Dendritic cell treated with granulocyte-macrophage colony-stimulating factor and Interleukin-4, amounts not matched to agents 40 ng/mL and 50 ng/mL, for 4 days (primary cell): Measurements from ENCODE around the gene ZNF652.

Experiments
- H3K27ac Mint-ChIP-seq: one replicate; pipeline ENCODE4 v1.8.0; 2022; ENCODE audit warnings: mild to moderate bottlenecking, mixed read lengths
- H3K27me3 Mint-ChIP-seq: one replicate; pipeline ENCODE4 v1.8.0; 2022; ENCODE audit warnings: mild to moderate bottlenecking, mixed read lengths
- H3K36me3 Mint-ChIP-seq: one replicate; pipeline ENCODE4 v1.8.0; 2022; ENCODE audit warnings: low read depth, mixed read lengths
- H3K4me1 Mint-ChIP-seq: one replicate; pipeline ENCODE4 v1.8.0; 2022; ENCODE audit warnings: low read depth, mixed read lengths
- H3K4me3 Mint-ChIP-seq: one replicate; pipeline ENCODE4 v1.8.0; 2022; ENCODE audit warnings: mild to moderate bottlenecking, moderate library complexity, mixed read lengths
- H3K9me3 Mint-ChIP-seq: one replicate; pipeline ENCODE4 v1.8.0; 2022; ENCODE audit warnings: mixed read lengths
- intact Hi-C: fragments of 100-400 bp; cut with micrococcal nuclease; formaldehyde crosslinking; loops from one replicate; pipeline ENCODE4 v1.15.0; 2022

Gene ZNF652

DNA sequence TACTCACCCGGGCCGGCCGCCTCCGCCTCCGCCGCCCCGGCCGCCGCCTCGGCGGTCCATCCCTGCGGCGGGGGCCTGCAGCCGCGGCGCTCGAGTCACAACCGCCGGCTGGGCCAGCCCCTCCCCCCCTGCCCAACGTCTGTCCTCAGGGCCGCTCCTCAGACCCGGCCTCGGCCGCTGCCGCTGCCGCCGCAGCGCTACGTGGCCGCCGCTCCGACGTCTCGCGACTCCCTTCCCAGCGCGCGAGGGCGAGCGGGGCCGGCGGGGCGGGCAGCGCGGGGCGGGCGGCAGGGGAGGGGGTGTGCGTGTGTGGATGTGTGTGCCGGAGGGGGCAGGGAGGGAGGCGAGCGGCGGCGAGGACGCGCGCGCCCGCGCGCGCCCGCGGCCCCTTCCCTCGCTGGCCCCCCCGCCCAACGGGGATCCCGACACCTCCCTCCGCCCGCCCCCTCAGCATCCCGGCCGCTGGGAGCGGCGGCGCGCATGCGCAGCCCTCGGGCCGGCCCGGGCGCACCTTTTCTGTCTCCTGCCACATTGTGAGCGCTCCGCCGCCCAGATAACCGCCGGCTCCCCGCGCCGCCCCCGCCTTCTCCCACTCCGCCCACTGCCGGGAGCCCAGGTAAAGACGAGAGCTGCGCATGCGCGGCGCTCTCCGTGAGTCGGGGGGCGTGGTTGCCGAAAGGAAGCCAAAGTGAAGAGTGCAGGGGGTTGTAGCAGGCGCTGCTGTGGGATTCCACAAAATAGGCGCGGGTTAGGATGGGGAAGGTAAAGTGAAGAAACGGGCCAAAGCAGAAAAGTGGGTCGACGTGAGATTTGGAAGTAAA, at the start of gene ZNF652:
Gene ZNF652 (minus strand): TSS at position 349 of the 821 bp plus-strand sequence. CDS start 44,525 bp downstream, outside the sequence.
- intact Hi-C loops = loop anchor here (2.0 to 5.0 kb wide), 2 partner anchors 15 to 35 kb away; no protein-coding TSS in a partner anchor
- Mint-ChIP-seq H3K36me3 (peaks cover 15% of the 10 kb centered on the region), H3K4me1 (peaks cover 54% of the 10 kb centered on the region), H3K27me3 (no peaks in the 10 kb centered on the region), H3K27ac (peak within 1 kb of the TSS; percentile 90), H3K9me3 (no peaks in the 10 kb centered on the region), H3K4me3 (peak within 1 kb of the TSS; percentile 92)

GRCh38 chr17:49409066-49409465, 47.0 kb upstream of the ZNF652 start:
- Mint-ChIP-seq H3K27me3 (no peaks in the 10 kb centered on the region), H3K9me3 (no peaks in the 10 kb centered on the region), H3K4me3 (no peak overlapping the region), H3K4me1 (peaks cover 25% of the 10 kb centered on the region), H3K27ac (no peak overlapping the region), H3K36me3 (peaks cover 91% of the 10 kb centered on the region)
- intact Hi-C loops = no loop called here

GRCh38 chr17:49407981-49408501, 46.0 kb upstream of the ZNF652 start:
- peaks cover 100% of the 10 kb centered on the region for H3K36me3 Mint-ChIP-seq

DNA sequence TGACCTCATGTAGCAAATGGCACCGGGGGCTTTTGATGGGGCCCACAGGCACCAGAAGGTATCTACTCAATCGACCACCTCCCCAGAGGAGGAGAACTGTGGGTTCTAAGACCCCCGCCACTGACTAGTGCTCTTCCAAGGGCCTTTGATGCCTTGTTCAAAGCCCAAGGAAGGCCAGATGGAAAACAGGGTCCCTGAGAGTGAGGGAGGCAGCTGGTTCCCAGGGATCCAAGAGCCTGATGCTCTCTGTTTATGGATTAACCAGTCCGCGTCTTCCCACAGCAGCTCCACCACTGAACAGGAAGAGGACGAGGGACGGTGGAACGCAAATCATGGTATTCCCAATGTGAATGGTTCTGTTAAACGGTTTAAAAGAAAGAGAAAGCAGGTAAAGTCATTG, 45.0 kb upstream of the ZNF652 start:
- Mint-ChIP-seq H3K4me1 (peaks cover 30% of the 10 kb centered on the region), H3K27me3 (no peaks in the 10 kb centered on the region), H3K36me3 (peaks cover 99% of the 10 kb centered on the region), H3K9me3 (no peaks in the 10 kb centered on the region), H3K27ac (no peak overlapping the region), H3K4me3 (no peak overlapping the region)
- intact Hi-C loops = no loop called here

More at GRCh38 chr17:49407981-49408501, 46.0 kb upstream of the ZNF652 start:
- Mint-ChIP-seq H3K4me1 (peaks cover 30% of the 10 kb centered on the region), H3K9me3 (no peaks in the 10 kb centered on the region), H3K27ac (no peak overlapping the region), H3K27me3 (no peaks in the 10 kb centered on the region), H3K4me3 (no peak overlapping the region)
- intact Hi-C loops = loop anchor here (1.0 kb wide), 1 partner anchor 148 kb away; no protein-coding TSS in a partner anchor

DNA sequence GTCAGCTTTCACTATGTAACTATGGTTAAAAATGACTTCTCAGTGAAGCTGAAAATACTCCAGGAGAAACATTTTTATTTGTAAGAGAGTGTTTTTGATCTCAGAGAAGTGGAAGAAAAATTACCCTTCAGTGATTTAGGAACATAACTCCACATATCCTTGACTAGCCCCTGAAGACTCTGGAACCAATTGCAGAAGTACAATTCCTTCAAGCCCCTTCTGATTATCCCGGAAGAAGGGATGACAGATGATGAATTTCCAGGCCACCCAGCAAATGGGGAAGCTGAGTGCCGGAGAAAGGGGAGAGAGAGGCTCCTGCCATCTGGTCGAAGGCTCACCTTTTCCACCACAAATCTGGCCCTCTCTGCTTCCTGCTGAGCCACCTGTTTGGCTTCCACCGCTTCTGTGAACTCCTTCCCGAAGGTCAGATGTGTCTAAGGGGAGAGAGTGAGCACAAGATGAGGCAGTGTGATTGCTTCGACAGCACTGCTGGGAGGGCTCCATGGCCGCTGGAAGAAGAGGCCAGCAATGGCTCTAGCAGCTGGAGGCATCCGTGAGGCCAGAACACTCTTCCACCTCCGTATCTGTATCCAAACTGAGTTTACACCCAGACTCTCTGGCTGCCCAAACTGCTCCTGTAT, 44.5 kb upstream of the ZNF652 start:
- peaks cover 93% of the 10 kb centered on the region for H3K36me3 Mint-ChIP-seq
- H3K4me1 Mint-ChIP-seq = peaks cover 35% of the 10 kb centered on the region
- intact Hi-C loops = no loop called here
- H3K4me3 Mint-ChIP-seq = no peak overlapping the region
- no peak overlapping the region for H3K27ac Mint-ChIP-seq
- H3K9me3 Mint-ChIP-seq = no peaks in the 10 kb centered on the region
- no peaks in the 10 kb centered on the region for H3K27me3 Mint-ChIP-seq

DNA sequence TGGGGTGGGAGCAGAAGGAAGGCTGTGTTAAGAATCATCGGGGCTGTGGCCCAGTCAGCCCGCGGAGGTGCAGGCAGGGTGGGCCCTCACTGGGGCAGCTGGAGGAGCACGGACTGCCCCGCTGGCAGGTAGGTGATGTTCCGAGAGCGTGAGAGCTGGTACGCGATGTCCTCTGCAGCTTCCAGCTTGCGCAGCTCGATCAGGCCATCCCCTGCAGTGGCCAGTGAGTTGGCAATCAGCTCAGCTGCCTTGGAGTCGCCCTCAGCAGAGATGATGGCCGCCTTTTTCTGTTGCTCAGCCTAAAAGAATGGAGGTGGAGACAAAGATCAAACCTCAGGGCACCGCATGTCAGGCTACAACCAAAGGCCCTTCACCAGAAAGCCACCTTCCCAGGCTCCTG, 42.9 kb upstream of the ZNF652 start:
- H3K9me3 Mint-ChIP-seq = no peaks in the 10 kb centered on the region
- H3K27me3 Mint-ChIP-seq = no peaks in the 10 kb centered on the region
- no peak overlapping the region for H3K27ac Mint-ChIP-seq
- intact Hi-C loops = no loop called here
- peaks cover 77% of the 10 kb centered on the region for H3K36me3 Mint-ChIP-seq
- H3K4me3 Mint-ChIP-seq = no peak overlapping the region
- peaks cover 47% of the 10 kb centered on the region for H3K4me1 Mint-ChIP-seq

- H3K27me3 Mint-ChIP-seq = no peaks in the 10 kb centered on the region
- no peak overlapping the region for H3K4me3 Mint-ChIP-seq
- peaks cover 52% of the 10 kb centered on the region for H3K4me1 Mint-ChIP-seq
- no peaks in the 10 kb centered on the region for H3K9me3 Mint-ChIP-seq
- intact Hi-C loops = no loop called here
- no peak overlapping the region for H3K27ac Mint-ChIP-seq
- peaks cover 72% of the 10 kb centered on the region for H3K36me3 Mint-ChIP-seq
Measured at GRCh38 chr17:49404361-49404760, 42.3 kb upstream of the ZNF652 start.

DNA sequence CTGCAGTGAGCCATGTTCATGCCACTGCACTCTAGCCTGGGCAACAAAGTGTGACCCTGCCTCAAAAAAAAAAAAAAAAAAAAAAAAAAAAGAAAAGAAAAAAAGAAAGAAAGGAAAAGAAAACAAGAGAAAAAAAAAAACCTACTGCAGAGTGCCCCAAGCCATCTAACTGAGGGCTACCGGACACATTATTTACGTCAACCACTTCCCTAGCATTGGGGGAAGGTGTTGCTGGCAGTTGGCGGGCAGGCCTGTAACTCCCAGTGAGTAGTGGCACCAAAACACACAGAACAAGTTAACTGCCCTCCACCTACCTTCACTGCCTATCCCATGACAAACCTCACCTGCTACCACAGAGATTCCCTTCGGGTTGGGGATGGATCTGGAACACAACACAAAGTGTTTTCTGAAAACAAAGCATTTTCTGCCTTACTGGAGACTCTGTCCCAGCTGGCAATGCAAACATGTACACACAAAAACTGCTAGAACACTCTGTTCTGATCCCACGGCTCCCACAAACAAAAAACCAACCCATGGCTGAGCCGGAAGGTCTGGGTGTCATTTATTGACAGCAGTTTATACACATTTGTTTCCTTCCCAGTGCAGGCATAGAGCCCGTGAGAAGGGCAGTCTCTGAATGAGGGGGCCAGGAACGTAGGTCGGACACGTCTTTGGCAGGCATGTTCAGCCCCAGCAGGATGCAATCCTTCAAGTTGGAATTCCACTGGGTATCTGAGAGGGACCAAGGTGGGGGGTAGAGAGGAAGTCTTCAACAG, 41.7 kb upstream of the ZNF652 start:
- Mint-ChIP-seq H3K4me1 (peaks cover 45% of the 10 kb centered on the region), H3K9me3 (no peaks in the 10 kb centered on the region), H3K36me3 (peaks cover 65% of the 10 kb centered on the region), H3K4me3 (no peak overlapping the region), H3K27me3 (no peaks in the 10 kb centered on the region), H3K27ac (no peak overlapping the region)
- intact Hi-C loops = no loop called here

DNA sequence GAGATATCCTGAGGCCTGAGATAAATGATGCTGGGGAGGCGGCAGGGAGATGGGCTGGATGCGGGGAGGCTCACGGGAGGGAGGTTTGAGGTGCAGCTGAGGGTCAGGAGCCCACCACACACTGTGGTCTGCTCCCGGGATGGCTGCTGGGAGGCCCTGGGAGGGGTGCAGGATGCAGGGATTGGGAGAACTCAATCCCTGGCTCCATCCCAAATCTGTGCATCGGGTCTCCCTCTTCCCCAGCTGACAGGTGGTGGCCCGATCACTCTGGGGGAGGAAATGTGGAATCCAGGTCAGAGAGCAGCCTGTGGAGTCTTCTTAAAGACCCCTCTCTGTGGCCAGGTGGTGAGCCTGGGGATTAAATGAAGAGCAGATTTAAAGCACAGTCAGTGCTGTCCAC, 40.7 kb upstream of the ZNF652 start:
- Mint-ChIP-seq H3K4me1 (peaks cover 42% of the 10 kb centered on the region), H3K9me3 (no peaks in the 10 kb centered on the region), H3K27me3 (no peaks in the 10 kb centered on the region), H3K27ac (no peak overlapping the region), H3K4me3 (no peak overlapping the region), H3K36me3 (peaks cover 55% of the 10 kb centered on the region)
- intact Hi-C loops = no loop called here

DNA sequence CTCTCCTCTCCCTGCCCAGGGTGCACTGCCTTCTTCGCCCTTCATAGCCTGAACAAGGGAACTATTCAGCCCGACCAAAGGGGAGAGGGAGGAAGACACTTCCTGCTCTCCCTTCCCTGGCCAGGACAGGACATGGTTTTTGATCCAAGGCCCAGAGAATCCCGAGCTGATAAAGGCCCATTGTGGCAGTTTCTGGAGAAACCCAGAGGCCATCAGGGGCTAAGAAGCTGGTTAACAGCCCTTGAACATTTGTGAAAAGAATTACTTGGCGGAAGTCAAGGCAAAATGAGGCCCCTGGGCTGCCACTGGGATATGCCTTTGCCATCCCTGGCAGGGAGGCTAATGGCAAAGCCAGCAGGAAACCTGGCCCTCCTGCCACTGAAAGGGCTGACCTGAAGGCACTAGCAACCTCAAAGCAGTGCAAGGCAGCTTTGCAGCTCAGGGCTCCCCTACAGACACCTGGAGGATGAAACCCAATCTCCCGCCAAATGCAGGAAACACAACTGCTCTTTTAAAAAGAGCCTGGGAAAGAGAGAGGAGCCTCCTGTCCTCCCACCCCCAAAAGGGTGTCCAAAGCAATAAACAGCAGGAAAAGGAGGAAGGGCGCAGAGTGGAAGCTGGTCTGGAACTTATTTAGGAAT, 40.0 kb upstream of the ZNF652 start:
- intact Hi-C loops = no loop called here
- Mint-ChIP-seq H3K4me1 (peaks cover 48% of the 10 kb centered on the region), H3K27ac (peak overlapping the region; percentile 25), H3K9me3 (no peaks in the 10 kb centered on the region), H3K36me3 (peaks cover 49% of the 10 kb centered on the region), H3K4me3 (no peak overlapping the region), H3K27me3 (no peaks in the 10 kb centered on the region)

- Mint-ChIP-seq H3K4me1 (peaks cover 57% of the 10 kb centered on the region), H3K4me3 (no peak overlapping the region), H3K9me3 (no peaks in the 10 kb centered on the region), H3K36me3 (peaks cover 28% of the 10 kb centered on the region), H3K27ac (peak overlapping the region; percentile 74), H3K27me3 (no peaks in the 10 kb centered on the region)
- intact Hi-C loops = loop anchor here (5.0 kb wide), 1 partner anchor 38 kb away; the partner anchor contains the start of gene ZNF652
Measured at GRCh38 chr17:49399995-49400394, 37.9 kb upstream of the ZNF652 start.

DNA sequence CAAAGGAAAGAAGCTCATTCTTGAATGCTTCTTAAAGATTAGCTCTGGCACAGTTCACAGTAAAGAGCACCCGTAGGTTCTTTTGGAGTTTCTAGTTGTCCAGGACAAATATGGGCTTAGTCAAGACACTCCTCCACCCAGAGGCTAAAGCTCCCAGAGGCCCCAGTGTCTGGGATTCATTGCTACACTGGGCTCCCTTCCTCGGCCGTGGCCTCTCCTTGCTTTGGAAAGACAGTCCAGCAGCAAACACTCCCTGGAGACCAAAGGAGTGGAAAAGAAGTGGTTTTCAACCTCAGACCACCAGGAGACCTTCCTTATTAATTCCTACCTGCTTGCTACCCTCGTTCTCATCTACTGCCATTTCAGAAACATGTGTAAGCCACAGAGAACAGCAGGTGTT, 35.5 kb upstream of the ZNF652 start:
- peaks cover 61% of the 10 kb centered on the region for H3K4me1 Mint-ChIP-seq
- H3K36me3 Mint-ChIP-seq = peaks cover 4% of the 10 kb centered on the region
- no peaks in the 10 kb centered on the region for H3K9me3 Mint-ChIP-seq
- H3K27ac Mint-ChIP-seq = peak overlapping the region; percentile 58
- no peaks in the 10 kb centered on the region for H3K27me3 Mint-ChIP-seq
- intact Hi-C loops = loop anchor here (5.0 kb wide), 1 partner anchor 35 kb away; the partner anchor contains the start of gene ZNF652
- H3K4me3 Mint-ChIP-seq = no peak overlapping the region
